GM18502 (cell line): ENCODE results near the gene BNIPL.
A peak's percentile ranks its signal among the peaks of the same experiment; 100 is the strongest.

Source experiments
- ATAC-seq: cut with Tn5 transposase; IDR thresholded peaks from one replicate; pipeline ENCODE4 v1.9.1; 2021; ENCODE audit warnings: mild to moderate bottlenecking; ENCODE audit not compliant: unreplicated experiment, poor library complexity

The BNIPL gene, protein sequence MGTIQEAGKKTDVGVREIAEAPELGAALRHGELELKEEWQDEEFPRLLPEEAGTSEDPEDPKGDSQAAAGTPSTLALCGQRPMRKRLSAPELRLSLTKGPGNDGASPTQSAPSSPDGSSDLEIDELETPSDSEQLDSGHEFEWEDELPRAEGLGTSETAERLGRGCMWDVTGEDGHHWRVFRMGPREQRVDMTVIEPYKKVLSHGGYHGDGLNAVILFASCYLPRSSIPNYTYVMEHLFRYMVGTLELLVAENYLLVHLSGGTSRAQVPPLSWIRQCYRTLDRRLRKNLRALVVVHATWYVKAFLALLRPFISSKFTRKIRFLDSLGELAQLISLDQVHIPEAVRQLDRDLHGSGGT

DNA sequence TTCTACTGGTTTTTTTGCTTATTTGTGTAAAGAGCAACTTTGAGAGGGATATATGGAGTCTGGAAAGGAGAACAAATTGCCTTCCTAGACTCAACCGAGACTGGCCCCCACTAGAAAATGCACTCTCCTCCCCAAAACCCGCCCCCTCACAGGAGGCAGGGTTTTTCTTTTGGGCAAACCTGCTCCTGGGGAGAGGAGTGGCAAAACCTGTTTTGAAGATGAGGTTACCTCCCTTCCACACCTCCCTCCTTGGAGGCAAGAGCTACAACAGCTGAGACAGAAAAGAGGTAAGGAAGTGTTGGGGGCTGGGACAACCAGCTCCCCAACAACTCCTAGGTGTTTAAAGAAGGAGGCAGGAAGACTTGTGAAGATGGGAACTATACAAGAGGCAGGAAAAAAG is at the start of gene BNIPL:
Gene BNIPL (plus strand): TSS at position 231 of the 400 bp plus-strand sequence. CDS start 140 bp downstream, at position 371.
- no peak for ATAC-seq

DNA sequence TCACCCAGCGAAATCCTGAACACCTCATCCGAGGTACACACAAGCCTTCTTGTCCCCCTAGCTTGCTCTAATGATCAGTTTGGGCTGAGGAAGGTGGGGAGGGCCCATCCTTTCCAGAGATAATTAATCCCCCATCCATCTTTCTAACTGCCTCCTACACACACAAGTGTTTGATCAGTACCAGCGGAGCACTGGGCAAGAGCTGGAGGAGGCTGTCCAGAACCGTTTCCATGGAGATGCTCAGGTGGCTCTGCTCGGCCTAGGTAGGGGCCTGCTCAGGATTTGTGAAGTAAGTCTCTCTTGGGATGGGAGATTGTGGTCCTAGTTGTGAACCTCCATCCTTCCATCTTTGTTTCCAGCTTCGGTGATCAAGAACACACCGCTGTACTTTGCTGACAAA is 48.5 kb upstream of the BNIPL start:
- no peak for ATAC-seq

DNA sequence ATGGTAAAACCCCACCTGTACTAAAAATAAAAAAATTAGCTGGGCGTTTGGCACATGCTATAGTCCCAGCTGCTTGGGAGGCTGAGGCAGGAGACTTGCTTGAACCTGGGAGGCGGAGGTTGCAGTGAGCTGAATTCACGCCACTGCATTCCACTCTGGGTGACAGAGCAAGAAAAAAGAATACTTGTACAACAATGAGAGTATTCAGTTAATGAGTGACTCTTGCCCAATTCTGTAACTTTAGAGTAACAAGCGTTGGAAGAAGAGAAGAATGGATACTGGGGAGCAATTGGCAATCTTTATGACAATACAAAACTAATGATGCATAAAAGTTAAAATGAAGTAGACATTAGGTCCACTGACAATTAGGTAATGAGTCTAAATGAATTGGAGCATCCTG is 43.8 kb upstream of the BNIPL start:
- ATAC-seq: no peak

DNA sequence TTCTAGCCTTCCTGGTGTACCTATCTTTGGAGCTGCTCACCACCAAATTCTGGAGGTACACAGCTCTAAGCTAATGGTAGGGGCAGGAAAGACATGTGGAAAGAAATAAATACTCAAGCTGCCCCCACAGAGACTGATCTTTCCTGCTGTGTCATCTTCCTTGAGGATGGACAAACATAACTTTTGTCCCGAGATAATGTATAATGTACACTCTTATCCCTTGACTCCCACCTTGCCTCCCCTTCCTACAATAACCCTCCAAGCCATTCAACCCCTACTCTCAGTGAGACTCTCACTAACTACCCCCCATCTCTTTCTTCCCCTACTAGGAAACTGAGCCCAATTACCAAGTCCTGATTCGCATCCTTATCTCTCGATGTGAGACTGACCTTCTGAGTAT is 42.1 kb upstream of the BNIPL start:
- ATAC-seq: no peak

DNA sequence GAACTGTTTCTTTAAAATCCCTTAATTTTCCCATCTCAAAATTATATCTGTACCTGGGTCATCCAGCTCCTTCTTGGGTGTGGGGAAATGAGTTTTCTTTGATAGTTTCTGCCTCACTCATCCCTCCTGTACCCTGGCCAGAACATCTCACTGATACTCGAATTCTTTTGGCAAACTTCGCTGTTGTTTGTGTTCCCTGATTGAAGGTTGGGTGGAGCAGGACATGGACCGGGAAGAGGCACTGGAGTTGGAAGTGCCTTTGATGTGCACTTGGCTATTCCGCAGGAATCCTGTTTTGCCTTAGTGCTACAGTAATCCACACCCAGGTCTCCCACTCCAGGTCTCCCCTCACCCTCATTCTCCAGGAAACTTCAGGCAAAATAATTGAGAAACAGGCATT is 40.9 kb upstream of the BNIPL start:
- ATAC-seq: no peak

DNA sequence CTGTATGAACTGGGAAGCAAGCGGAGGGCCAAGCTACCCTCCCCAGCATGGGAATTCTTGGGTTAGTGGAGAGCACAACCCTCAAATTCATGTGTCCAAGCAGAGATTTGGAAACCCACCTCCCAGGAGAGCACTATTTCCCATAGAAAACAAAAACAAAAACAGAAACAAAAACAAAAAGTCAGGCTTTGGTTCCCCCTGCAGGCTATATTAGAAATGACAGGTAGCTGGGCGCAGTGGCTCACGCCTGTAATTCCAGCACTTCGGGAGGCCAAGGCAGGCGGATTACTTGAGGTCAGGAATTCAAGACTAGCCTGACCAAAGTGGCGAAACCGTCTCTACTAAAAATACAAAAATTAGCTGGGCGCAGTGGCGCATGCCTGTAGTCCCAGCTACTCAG is 40.5 kb upstream of the BNIPL start:
- no peak for ATAC-seq

DNA sequence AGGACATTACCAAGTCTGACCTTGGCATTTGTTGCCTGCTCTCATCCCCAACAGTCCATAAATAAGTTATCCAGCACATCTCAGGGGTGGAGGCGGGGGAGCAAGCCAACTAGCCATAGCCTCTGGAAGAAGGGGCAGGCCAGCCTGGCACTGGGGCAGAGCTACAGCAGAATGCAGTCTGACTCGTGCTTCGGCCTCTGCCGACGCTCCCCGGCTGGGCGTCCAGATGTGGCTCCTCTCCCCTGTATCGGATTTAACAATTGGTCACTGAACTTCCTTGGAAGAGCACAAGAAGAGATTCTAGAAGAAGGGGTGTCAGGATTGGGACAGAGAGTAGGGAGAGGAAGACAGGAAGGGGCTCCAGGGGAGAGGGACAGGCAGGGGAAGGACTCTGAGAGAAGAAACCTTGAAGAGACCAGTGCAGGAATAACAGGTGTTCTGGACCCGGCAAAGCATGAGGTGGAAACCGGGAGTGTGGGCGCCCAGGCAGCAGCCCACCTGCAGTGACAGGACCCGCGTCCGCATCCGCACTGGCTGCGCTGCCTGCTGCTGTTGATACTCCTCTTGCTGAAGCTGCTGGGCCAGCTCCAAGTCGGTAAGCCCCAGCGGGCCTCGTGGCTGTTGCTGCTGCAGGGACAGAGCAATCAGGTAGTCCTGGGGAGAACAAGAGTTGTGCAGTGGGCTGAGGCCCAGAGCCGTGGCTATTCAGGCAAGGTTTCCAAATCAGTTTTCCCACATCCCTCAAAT is 39.1 kb upstream of the BNIPL start:
- no peak for ATAC-seq

DNA sequence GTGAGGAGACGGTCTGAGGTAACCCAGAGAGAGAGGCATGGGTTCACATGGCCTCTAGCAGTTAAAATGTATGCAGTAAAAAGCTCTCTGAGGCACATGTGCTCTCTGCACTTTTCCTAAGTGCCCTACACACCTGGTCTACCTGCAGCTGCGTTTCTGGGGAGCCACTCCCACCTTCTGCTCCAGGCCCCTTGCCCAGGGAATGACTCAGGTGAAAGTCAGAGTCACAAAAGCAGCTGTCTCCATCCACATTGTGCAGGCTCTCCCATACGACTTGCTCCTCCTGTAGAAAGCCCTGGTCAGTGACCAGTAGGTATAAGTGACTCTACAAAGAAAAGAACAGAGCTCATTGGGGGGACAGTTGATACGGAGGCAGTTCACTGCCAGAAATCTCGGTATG is 38.4 kb upstream of the BNIPL start:
- ATAC-seq: no peak

DNA sequence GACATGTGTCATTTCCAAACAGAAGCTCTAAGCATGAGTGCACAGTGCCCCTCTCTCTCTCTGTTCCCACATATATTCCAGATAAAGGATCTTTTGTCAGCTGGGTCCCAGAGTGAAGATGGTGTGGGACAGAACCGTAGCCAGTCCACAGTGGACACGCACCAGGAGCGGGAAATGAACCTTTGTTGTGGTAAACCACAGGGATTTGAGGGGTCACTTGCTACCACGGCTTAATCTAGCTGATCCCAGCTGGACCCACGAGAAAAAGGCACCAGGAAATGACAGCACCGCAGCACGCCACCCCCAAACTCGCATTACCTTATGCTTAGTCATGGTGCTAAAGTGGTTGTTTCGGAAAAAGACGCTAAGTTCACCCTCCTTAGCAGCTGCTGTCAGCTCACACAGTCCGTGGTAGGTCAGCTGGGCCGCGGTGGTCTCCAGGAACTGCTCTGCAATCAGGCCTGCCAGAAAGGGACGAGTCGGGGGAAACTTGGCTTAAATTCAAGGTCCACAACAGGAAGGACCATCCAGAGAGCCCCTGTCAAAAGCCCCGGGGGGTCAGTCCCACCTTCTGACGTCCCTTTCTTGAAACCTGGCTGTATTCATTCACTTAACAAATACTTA is 37.2 kb upstream of the BNIPL start:
- no peak for ATAC-seq

DNA sequence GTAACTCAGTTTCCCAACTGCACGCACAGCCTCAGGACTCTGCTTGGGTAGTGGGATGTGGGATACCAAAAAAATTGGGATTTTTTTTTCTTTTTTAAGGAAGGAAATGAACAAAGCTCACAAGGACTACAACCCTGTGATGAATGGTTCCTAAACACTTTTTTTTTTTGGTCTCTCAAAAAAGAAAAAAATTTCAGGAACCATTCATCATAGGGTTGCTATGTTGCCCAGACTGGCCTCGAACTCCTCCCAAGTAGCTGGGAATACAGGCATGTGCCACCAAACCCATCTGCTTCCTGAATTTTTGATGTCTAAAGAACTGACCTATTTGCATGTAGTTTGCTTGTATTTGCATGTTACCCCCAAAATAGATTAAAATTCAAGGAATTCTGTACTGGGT is 36.5 kb upstream of the BNIPL start:
- ATAC-seq: no peak

DNA sequence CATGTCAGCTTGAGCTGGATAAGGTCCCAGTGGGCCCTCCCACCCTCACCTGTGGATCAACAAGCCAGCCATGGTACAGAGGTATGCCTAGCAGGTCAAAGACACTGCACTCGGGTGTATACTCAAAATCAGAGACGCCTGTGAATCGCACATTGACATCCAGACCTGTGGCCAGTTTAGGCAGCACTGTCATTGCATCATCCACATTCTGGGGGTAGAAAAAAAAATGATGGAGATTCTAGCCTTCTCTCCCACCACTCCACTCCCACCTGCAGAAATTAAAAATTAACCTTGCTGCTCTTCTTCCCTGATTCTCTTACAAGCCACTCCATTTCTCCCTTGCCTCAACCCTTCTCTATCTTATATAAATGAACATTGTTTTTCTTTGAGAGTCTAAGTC is 36.0 kb upstream of the BNIPL start:
- no peak for ATAC-seq

DNA sequence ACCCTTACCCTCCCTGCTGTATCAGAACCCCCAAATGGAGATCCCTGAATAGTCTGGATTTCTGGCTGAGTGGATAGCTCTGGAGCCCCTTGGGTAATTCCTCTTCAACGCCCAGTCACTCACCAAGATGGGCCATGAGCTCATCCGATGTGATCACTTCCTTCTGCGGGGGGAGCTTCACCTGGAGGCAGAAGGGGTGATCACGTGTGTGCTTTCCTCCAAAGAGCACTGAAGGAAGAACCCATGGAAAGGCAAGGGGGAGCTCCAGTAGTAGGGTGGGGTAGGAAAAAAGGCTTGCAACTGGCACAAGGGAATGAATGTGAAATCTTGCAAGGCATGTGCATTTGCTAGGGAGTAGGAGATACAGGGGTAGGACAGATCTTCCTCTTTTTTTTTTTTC is 34.8 kb upstream of the BNIPL start:
- ATAC-seq: no peak

DNA sequence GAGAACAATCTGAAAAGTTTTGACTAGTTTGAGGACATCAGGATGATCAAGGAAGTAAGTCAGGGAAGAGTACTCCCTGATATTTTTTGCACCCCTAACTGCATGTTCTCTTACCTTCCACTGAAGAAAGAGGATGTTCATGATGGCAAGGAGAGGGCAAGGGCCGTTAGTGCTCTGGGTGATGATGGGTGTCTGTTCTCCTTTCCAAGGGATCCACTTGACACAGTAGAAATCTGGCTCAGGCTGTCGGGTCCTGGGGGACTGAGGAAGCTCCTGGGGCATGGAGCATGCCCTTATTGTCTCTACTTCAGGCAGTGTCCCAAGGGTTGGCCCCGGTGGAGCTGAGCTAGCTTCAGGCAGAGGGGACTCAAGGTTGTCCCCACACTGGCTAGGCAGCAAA is 34.3 kb upstream of the BNIPL start:
- ATAC-seq: no peak

DNA sequence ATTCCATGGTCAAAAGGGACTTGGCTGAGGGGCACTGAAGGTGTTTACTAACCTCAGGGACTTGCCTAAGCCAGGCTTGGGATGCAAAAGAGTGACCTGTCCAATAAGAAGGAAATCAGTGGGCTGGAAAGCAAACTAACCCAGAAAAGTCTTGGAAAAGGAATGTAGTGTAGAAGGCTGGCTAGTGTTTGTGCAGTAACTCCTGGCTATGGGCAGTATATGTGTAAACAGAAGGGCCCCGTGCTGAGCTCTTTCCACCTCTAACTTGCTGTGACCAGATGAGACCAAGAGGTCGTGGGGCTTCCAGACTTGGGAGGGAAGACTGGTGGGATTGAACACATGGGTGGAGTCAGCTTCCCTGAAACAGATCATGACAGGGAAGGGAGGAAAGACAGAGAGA is 33.8 kb upstream of the BNIPL start:
- ATAC-seq: no peak

DNA sequence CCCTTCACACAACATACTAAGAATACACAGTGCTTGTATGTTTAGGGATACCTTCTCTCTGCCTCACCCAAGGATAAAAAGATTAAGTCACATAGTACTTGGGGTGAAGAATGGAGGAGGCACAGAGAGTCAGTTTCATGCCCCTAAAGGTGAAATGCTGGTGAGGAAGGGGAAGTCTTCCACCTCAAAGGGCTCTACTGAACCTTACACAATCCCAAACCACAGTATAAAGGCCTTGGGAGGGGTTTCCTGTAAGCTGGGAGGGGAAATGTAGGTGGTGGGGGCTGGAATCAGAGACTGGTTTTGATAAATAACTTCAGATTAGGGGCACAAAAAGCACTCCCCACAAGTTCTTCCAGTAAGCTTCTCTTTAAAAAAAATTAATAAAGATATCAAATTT is 33.2 kb upstream of the BNIPL start:
- no peak for ATAC-seq

DNA sequence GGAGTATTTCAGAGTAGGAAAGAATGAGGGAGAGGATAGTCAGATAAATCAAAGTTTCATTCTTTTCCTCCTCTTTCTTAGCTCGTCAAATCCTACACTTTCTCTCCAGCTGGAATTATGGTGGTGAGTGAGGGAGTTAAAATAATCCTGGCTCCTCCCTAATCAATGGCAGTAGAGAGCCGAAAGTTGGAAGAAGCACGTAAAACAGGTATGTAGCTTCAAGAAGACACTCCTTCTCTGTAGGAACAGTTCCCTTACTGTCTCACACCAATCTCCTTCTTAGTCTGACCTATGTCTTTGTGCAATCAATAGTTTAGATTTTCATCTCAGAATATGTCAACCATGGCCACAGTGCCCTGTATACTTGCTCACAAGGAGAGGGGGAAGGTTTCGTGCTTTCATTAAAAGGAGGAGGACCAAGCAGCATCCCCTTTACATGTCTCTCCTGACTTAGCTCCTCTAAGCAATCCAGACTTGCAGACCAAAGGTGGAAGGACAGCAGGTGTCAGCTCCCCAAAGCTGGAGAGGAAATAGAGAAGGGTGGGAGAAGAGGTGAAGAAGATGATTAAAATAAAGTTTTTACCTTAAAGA is 30.6 kb upstream of the BNIPL start:
- ATAC-seq: no peak

DNA sequence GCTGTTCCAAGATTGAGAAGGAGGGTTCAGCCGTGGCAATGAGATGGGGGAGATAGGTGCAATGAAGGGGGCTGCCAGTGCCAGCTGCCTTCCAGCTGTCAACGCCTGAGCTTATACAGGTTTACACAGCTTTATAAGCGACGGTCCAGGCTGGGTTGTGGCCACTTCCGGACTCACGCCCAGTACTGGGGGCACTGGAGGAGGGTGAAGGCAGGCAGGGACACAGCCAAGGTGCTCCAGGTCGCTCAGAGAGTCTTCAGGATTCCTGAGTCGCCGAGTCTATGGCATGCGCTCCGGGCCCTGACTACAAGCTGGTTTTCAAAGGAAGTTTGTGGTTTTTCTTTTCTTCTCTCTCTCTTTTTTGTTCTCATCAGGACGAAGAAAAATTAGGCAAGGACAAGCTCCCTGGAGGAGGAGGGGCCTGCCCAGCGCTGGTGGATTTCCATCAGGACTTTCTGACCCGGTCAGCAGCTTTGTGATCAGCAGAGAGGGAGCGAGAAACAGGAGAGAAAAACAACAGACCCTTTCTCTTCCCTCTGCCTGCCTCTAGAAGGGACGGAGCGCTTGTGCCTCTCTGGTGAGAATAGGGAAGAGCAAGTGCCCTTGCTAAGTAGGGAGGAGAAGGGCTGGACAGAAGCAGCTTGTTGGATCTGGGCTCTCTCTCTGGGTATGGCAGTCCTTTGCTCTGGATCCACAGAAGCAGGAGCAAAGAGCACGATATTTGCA is 29.9 kb upstream of the BNIPL start, which contains the start of gene MINDY1:
Gene MINDY1 (minus strand): TSS at position 576 of the 726 bp plus-strand sequence. CDS start 4,285 bp downstream, outside the sequence.
- ATAC-seq: peak; percentile 48

DNA sequence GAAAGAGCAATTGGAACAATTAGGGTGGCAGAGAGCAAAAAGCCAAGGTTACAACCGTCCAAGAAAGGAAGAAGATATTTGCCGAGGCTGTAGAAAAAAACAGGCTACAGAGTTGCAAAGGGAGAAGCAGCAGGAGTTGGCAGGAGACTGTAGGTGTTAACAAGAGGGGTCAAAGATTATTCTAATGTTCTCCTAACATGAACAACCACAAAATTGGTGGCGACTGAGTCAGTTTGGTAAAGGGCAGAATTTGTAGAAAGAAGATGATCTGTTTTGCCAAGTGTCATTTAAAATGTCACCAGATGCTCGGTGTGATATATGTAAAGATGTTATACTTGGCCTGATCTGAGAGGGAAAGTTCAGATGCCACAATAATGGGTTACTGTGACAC is 28.5 kb upstream of the BNIPL start:
- ATAC-seq: no peak

DNA sequence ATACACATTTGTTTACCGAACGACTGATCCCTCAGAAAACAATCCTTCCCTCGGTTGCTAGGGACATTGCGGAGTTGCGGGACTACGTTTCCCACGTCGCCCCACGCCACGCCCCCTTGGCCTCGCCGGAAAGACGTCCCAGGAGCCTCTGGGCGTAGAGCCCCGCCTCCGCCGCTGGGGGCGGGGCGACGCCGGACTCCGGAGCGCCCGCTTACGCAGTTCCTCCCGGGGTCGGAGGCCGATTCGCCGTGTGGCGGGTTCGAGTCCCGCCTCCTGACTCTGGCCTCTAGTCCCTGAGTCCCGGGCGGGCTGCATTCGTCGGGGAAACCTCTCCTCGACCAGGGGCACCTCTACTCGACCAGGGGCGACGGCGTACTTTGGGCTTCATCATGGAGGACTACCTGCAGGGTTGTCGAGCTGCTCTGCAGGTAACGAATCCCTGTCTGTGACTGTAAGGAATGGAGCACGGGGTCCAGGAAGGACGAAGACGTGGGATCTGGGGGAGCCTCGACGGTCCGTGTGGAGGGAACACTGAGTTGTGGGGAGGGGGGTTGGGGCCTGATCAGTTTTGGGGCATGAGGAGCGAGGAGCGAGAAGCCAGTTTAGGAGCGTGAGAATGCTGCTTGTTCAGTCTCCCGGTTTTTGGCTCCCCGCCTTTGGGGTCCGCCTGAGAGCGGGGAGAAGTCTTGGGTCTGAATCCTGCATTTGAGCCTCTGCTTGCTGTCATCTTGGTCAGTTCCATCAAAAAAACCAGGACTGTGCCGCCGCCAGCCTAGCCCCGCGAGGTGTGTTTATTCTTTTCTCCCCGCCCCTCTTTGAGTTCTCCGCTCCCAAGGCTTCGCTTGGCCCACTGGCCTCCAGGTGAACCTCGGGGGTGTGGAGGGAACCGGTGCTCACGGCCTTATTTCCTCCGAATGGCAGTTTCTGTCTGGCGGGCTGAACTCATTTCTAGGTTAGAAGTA is 27.9 kb upstream of the BNIPL start, which contains the start of gene PRUNE1:
Gene PRUNE1 (plus strand): TSS at position 206 of the 962 bp plus-strand sequence. CDS start 184 bp downstream, at position 390.
- ATAC-seq: peak; percentile 65
